Psoas muscle (tissue), 8 donors: ENCODE measurements around the gene BOC. TPM values are rescaled to one million over a fixed set of nuclear protein-coding genes. Genes with fewer than 3 reads are reported as not detected.

Experiments used
- ATAC-seq, 4 donors: fragments of 200-7000 bp; cut with Tn5 transposase; one replicate each; pipeline ENCODE4 v1.9.1; 2020; ENCODE audit warnings: moderate library complexity in 3 of 4, mild to moderate bottlenecking in 2 of 4
- DNase-seq, 2 donors: peaks; one replicate each; pipeline ENCODE4 v3.0.0-alpha.2; 2020
- H3K27ac ChIP-seq: fragments of 200-600 bp; one replicate; pipeline ENCODE4 v1.8.0; 2022
- H3K27me3 ChIP-seq, 3 donors: fragments of 200-600 bp in 1 of 3; one replicate each; pipeline versions ENCODE4 v1.6.1 to v1.8.0; 2013 to 2022; ENCODE audit warnings: low read length in 2 of 3, mild to moderate bottlenecking in 2 of 3, moderate library complexity in 1 of 3; ENCODE audit not compliant: insufficient read depth in 3 of 3
- H3K36me3 ChIP-seq, 2 donors: fragments of 200-600 bp in 1 of 2; one replicate each; pipeline versions ENCODE4 v1.6.1 to v1.8.0; 2013 to 2022; ENCODE audit warnings: low read depth in 1 of 2, mild to moderate bottlenecking in 1 of 2, moderate library complexity in 1 of 2; ENCODE audit not compliant: insufficient read depth in 1 of 2
- H3K4me1 ChIP-seq: fragments of 200-600 bp; one replicate; pipeline ENCODE4 v1.8.0; 2022
- H3K4me3 ChIP-seq: fragments of 200-600 bp; one replicate; pipeline ENCODE4 v1.8.0; 2022; ENCODE audit warnings: mild to moderate bottlenecking
- H3K9me3 ChIP-seq: fragments of 200-600 bp; one replicate; pipeline ENCODE4 v1.8.0; 2022
- CTCF ChIP-seq: fragments of 200-600 bp; IDR thresholded peaks from one replicate; pipeline ENCODE4 v1.8.0; 2022; ENCODE audit warnings: antibody characterized with exemption
- WGBS, 3 donors: extraction: QIAGEN DNeasy Blood & Tissue Kit; methylation state at CpG; one replicate each; pipeline versions ENCODE4 v1.1.6 to v1.1.7; 2013; 5-methylcytosine and 5-hydroxymethylcytosine counted together
- intact Hi-C, 2 donors: fragments of 100-400 bp; cut with DNase I; formaldehyde crosslinking; loops; one replicate each; pipeline versions ENCODE4 v1.11.0 to v1.14.2; 2022
- polyA plus RNA-seq, 3 donors: library from polyadenylated mRNA; stranded (reverse); fragments of 200-250 nt; gene quantifications; one replicate each; pipeline ENCODE4 v1.2.3, GENCODE V29; 2013
- total RNA-seq, 4 donors: library from RNA; stranded (reverse); fragmentation: NEBNext Ultra II Directional in 2 of 4; extraction: Animal tissue kit (Norgen Biotek cat#: 25700) in 2 of 4; gene quantifications; one replicate each; pipeline versions ENCODE4 v1.2.1 to v1.2.4, GENCODE V29; 2021 to 2023
- donor health status: healthy with polysubstance abuse.
- donor health status: DM: no; HTN: no; CAD: no; lungs with moderate emphysema.
- donor health status: Bipolar disorder and iron deficiency.
- donor health status: healthy.
- donor health status: DM: yes; HTN: yes; CAD: no.
- donor health status: DM: no; HTN: no; CAD: no.
- donor health status: DM: no; HTN: no; CAD: no.
- donor health status: DM: yes; HTN: yes; CAD: no.

BOC gene
- total and polyA plus RNA-seq, 7 donors = 1.1 to 15.4 (median 3.8) TPM

GRCh38 chr3:113264283-113265131 lies 53.1 kb downstream of the BOC start:
- Histone ChIP-seq H3K4me1 (peaks cover 29% of the 10 kb centered on the region), H3K9me3 (no peaks in the 10 kb centered on the region), H3K27me3 (no peaks in the 10 kb centered on the region), H3K36me3 (no peaks in the 10 kb centered on the region), H3K4me3 (no peak overlapping the region), H3K27ac (no peak overlapping the region)
- 33 to 45% (median 36%) methylated on average over 10 of the region's 10 CpGs for WGBS, 3 donors
- intact Hi-C loops = loop anchor here in 1 of 2 donors (5.0 kb wide), 1 partner anchor 47 kb away; no protein-coding TSS in a partner anchor
- DNase-seq (peak in 1 of 2 donors; percentile 46), ATAC-seq (peak; percentile 70 to 86 (median 82))
- no peak for TF ChIP-seq CTCF

GRCh38 chr3:113265231-113265630 lies 53.9 kb downstream of the BOC start:
- no peaks in the 10 kb centered on the region for H3K9me3 ChIP-seq
- intact Hi-C loops = loop anchor here in 1 of 2 donors (5.0 kb wide), 1 partner anchor 48 kb away; no protein-coding TSS in a partner anchor
- H3K4me1 ChIP-seq = peaks cover 29% of the 10 kb centered on the region
- no peaks in the 10 kb centered on the region for H3K27me3 ChIP-seq
- H3K4me3 ChIP-seq = no peak overlapping the region
- ATAC-seq = no peak
- H3K27ac ChIP-seq = no peak overlapping the region
- DNase-seq = no peak
- no peak for TF ChIP-seq CTCF
- 66 to 78% (median 67%) methylated on average over 5 of the region's 5 CpGs for WGBS, 3 donors
- H3K36me3 ChIP-seq = no peaks in the 10 kb centered on the region

GRCh38 chr3:113266738-113267137 lies 55.4 kb downstream of the BOC start:
- DNase-seq (no peak), ATAC-seq (no peak)
- intact Hi-C loops = loop anchor here in 1 of 2 donors (5.0 kb wide), 1 partner anchor 49 kb away; no protein-coding TSS in a partner anchor
- 82 to 95% (median 83%) methylated on average over 5 of the region's 5 CpGs for WGBS, 3 donors
- Histone ChIP-seq H3K4me1 (peaks cover 29% of the 10 kb centered on the region), H3K27ac (no peak overlapping the region), H3K9me3 (no peaks in the 10 kb centered on the region), H3K36me3 (no peaks in the 10 kb centered on the region), H3K27me3 (no peaks in the 10 kb centered on the region), H3K4me3 (no peak overlapping the region)
- TF ChIP-seq CTCF = no peak

GRCh38 chr3:113268311-113268710 lies 57.0 kb downstream of the BOC start:
- Histone ChIP-seq H3K9me3 (no peaks in the 10 kb centered on the region), H3K4me1 (peaks cover 19% of the 10 kb centered on the region), H3K36me3 (no peaks in the 10 kb centered on the region), H3K4me3 (no peak overlapping the region), H3K27ac (no peak overlapping the region), H3K27me3 (no peaks in the 10 kb centered on the region)
- no peak for ATAC-seq
- no peak for TF ChIP-seq CTCF
- 55 to 70% (median 62%) methylated on average over 5 of the region's 5 CpGs for whole genome bisulfite sequencing, 3 donors
- DNase-seq = no peak
- intact Hi-C loops = loop anchor here in 1 of 2 donors (5.0 kb wide), 1 partner anchor 51 kb away; no protein-coding TSS in a partner anchor
